Fibroblast of villous mesenchyme (primary cell): ENCODE data around the gene CCBE1. TPM values are rescaled to one million over a fixed set of nuclear protein-coding genes. Genes with fewer than 3 reads are reported as not detected.
A peak's percentile ranks its signal among the peaks of the same experiment; 100 is the strongest.
"Not testable (repeated sequence)": the region's sequence is repeated elsewhere in the genome, so short reads cannot be mapped to it uniquely, and the experiment has no call there.

Experiments
- DNase-seq: peaks from one replicate; pipeline ENCODE4 v3.0.0-alpha.2; 2010; ENCODE audit warnings: low read depth
- H3K4me3 ChIP-seq: 2 replicates; pipeline ENCODE4 v1.5.1; 2011; ENCODE audit warnings: low read depth, mild to moderate bottlenecking, low read length
- CTCF ChIP-seq: IDR thresholded peaks from 2 replicates; pipeline ENCODE4 v1.5.1; 2012; ENCODE audit warnings: low read depth, mild to moderate bottlenecking, low read length; ENCODE audit not compliant: insufficient read depth
- total RNA-seq: library from RNA; depleted of rRNA; stranded (reverse); fragments of >200 nt; gene quantifications from 2 replicates; pipeline ENCODE4 v1.2.3, GENCODE V29; 2012

CCBE1 gene
- total RNA-seq, 1 donor = 10.4 TPM

DNA sequence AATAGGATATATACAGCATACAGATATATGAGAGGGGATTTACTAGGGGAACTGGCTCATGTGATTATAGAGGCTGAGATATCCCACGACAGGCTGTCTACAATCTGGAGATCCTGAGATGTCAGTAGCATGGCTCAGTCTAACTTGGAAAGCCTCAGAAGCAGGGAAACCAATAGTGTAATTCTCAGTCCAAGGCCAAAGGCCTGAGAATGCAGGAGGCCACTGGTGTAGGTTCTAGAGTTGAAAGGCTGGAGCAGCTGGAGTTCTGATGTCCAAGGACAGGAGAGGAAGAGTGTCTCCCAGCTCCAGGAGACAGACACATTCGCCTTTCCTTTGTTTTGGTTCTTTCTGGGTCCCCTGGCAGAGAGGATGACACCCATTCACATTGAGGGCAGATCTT is 20.1 kb upstream of the CCBE1 start:
- no peak for TF ChIP-seq CTCF
- no peak for DNase-seq
- no peak overlapping the region for H3K4me3 ChIP-seq

- TF ChIP-seq CTCF = no peak
- no peak overlapping the region for H3K4me3 ChIP-seq
- DNase-seq = peak; percentile 75
Measured at GRCh38 chr18:59715966-59716369, 18.7 kb upstream of the CCBE1 start.

GRCh38 chr18:59715445-59715844 is 18.2 kb upstream of the CCBE1 start:
- no peak for TF ChIP-seq CTCF
- DNase-seq = peak; percentile 35
- H3K4me3 ChIP-seq = no peak overlapping the region

DNA sequence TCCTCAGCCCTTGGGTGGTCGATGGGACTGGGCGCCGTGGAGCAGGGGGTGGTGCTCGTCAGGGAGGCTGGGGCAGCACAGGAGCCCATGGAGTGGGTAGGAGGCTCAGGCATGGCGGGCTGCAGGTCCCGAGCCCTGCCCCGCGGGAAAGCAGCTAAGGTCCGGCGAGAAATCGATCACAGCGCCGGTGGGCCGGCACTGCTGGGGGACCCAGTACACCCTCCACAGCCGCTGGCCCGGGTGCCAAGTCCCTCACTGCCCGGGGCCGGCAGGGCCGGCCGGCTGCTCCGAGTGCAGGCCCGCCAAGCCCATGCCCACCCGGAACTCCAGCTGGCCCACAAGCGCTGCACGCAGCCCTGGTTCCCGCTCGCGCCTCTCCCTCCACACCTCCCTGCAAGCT is 16.9 kb upstream of the CCBE1 start:
- not testable (repeated sequence) for H3K4me3 ChIP-seq, DNase-seq

GRCh38 chr18:59712311-59712710 is 15.1 kb upstream of the CCBE1 start:
- TF ChIP-seq CTCF = no peak
- H3K4me3 ChIP-seq = no peak overlapping the region
- no peak for DNase-seq

GRCh38 chr18:59708988-59709387 is 11.8 kb upstream of the CCBE1 start:
- DNase-seq = no peak
- TF ChIP-seq CTCF = no peak

GRCh38 chr18:59707306-59707705 is 10.1 kb upstream of the CCBE1 start:
- H3K4me3 ChIP-seq = no peak overlapping the region
- TF ChIP-seq CTCF = no peak
- DNase-seq = no peak

More at GRCh38 chr18:59708988-59709387, 11.8 kb upstream of the CCBE1 start:
- no peak overlapping the region for H3K4me3 ChIP-seq
